ENCODE data around the gene PACS2. TPM values are rescaled to one million over a fixed set of nuclear protein-coding genes. Genes with fewer than 3 reads are reported as not detected.

Gene PACS2
- total and polyA plus RNA-seq, 2 of the 4 experiments (the other 2 are of a cell fraction) = 15.6 to 32.2 TPM

DNA sequence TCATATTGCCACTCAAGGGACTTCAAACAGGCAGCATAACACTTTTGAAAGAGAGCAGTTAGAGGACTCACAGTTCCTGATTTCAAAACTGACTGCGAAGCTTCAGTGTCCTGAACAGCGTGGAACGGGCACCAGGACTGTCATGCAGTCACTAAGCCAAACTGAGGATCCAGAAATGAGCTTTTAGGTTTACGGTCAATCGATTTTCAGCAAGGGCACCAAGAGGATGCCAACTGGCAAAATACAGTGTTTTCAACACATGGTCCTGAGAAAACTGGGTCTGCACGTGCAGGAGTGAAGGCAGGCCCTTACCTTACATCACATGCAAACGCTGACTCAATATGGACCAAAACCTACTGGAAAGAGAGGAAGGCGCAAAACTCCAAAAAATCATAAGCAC, 29.4 kb upstream of the PACS2 start:
- H3K23ac ChIP-seq (ENCODE audit: low read depth, low read length) = no peak overlapping the region
- WGBS, 2 experiments (ENCODE audit: extremely low coverage in 2 of 2, insufficient read length in 1 of 2) = 94% methylated on average over 5 of the region's 8 CpGs; no CpG with 5 or more reads in 1 of the 2 experiments
- H3K27me3 ChIP-seq (ENCODE audit: control insufficient read depth, insufficient read depth, low read length) = no peaks in the 10 kb centered on the region
- DNase-seq (no peak), ATAC-seq (ENCODE audit: low read depth) (no peak)
- H3K9me3 ChIP-seq (ENCODE audit: control insufficient read depth, insufficient read depth, low read length) = no peaks in the 10 kb centered on the region
- no peak overlapping the region for H4K8ac ChIP-seq (ENCODE audit: low read depth in 2 of 2, low read length in 2 of 2)
- in situ Hi-C loops (cut with MboI; ENCODE audit: low sequenced_read_pairs) (no loop called here), intact Hi-C loops (cut with micrococcal nuclease) (no loop called here), dilution Hi-C loops (cut with HindIII; ENCODE audit: low sequenced_read_pairs, unreplicated experiment) (no loop called here)
- CTCF ChIA-PET = no interaction called here
- no peak overlapping the region for H2BK15ac ChIP-seq (ENCODE audit: low read depth, low read length)
- no peak overlapping the region for H2AFZ ChIP-seq (replicated peaks; ENCODE audit: low read length, poor library complexity)
- no peak overlapping the region for H2BK5ac ChIP-seq (ENCODE audit: low read depth, low read length, poor library complexity, severe bottlenecking)
- H3K9me1 ChIP-seq (ENCODE audit: insufficient read depth, low read length) = 0 out of 2 replicates have a peak, but pooled peaks cover 3% of the 10 kb centered on the region
- no peak overlapping the region for H3K56ac ChIP-seq (ENCODE audit: extremely low read depth, insufficient read depth, low read length)
- H3K14ac ChIP-seq (replicated peaks; ENCODE audit: low read depth, low read length) = no peak overlapping the region
- H3K27ac ChIP-seq (ENCODE audit: insufficient read depth, low read length) = no peak overlapping the region
- H2BK120ac ChIP-seq (ENCODE audit: low read depth, low read length) = no peak overlapping the region
- H3K18ac ChIP-seq (ENCODE audit: low read depth, low read length) = no peak overlapping the region
- no peak overlapping the region for H3K4me3 ChIP-seq (ENCODE audit: insufficient read depth, low read depth, low read length)
- POLR2A ChIA-PET (ENCODE audit: unreplicated experiment) = no interaction called here
- peaks cover 9 to 48% of the 10 kb centered on the region in 2 experiments; a peak in 3 of 4 replicates for H3K79me1 ChIP-seq (ENCODE audit: low read depth in 1 of 2, low read length in 2 of 2)
- no peaks in the 10 kb centered on the region for H3K4me1 ChIP-seq (ENCODE audit: control insufficient read depth, insufficient read depth, low read length)
- H2AK5ac ChIP-seq (ENCODE audit: low read depth, low read length) = no peak overlapping the region
- H2BK20ac ChIP-seq (ENCODE audit: low read depth, low read length) = no peak overlapping the region
- TF ChIP-seq, protein P1, sequence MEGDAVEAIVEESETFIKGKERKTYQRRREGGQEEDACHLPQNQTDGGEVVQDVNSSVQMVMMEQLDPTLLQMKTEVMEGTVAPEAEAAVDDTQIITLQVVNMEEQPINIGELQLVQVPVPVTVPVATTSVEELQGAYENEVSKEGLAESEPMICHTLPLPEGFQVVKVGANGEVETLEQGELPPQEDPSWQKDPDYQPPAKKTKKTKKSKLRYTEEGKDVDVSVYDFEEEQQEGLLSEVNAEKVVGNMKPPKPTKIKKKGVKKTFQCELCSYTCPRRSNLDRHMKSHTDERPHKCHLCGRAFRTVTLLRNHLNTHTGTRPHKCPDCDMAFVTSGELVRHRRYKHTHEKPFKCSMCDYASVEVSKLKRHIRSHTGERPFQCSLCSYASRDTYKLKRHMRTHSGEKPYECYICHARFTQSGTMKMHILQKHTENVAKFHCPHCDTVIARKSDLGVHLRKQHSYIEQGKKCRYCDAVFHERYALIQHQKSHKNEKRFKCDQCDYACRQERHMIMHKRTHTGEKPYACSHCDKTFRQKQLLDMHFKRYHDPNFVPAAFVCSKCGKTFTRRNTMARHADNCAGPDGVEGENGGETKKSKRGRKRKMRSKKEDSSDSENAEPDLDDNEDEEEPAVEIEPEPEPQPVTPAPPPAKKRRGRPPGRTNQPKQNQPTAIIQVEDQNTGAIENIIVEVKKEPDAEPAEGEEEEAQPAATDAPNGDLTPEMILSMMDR (conservative IDR thresholded peaks at IDR 0.05; ENCODE audit: low read depth, low read length) = no peak
- TF ChIP-seq MXI1 (IDR thresholded peaks at IDR 0.05; ENCODE audit: borderline replicate concordance, low read depth, low read length) (no peak), MAZ (IDR thresholded peaks at IDR 0.05; ENCODE audit: borderline replicate concordance, low read depth, low read length) (no peak), BHLHE40 (IDR thresholded peaks at IDR 0.05; ENCODE audit: low read depth, low read length) (no peak), RAD21 (IDR thresholded peaks at IDR 0.05; ENCODE audit: low read length) (no peak), SMC3 (IDR thresholded peaks at IDR 0.05; ENCODE audit: low read depth, low read length) (no peak)
- TF ChIP-seq, protein P2, sequence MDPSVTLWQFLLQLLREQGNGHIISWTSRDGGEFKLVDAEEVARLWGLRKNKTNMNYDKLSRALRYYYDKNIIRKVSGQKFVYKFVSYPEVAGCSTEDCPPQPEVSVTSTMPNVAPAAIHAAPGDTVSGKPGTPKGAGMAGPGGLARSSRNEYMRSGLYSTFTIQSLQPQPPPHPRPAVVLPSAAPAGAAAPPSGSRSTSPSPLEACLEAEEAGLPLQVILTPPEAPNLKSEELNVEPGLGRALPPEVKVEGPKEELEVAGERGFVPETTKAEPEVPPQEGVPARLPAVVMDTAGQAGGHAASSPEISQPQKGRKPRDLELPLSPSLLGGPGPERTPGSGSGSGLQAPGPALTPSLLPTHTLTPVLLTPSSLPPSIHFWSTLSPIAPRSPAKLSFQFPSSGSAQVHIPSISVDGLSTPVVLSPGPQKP (IDR thresholded peaks at IDR 0.05; ENCODE audit: borderline replicate concordance, low read depth, low read length) = no peak
- TF ChIP-seq, protein P3, sequence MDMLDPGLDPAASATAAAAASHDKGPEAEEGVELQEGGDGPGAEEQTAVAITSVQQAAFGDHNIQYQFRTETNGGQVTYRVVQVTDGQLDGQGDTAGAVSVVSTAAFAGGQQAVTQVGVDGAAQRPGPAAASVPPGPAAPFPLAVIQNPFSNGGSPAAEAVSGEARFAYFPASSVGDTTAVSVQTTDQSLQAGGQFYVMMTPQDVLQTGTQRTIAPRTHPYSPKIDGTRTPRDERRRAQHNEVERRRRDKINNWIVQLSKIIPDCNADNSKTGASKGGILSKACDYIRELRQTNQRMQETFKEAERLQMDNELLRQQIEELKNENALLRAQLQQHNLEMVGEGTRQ (IDR thresholded peaks at IDR 0.05; ENCODE audit: low read depth, low read length) = no peak
- H3K36me3 ChIP-seq (ENCODE audit: control insufficient read depth, insufficient read depth, low read length) = peaks cover 8% of the 10 kb centered on the region
- no peak overlapping the region for H3K4me2 ChIP-seq (ENCODE audit: low read depth, low read length)
- H3K9ac ChIP-seq (ENCODE audit: low read depth, low read length) = no peak overlapping the region
- peaks cover 47% of the 10 kb centered on the region for H4K20me1 ChIP-seq (ENCODE audit: insufficient read depth, low read length)
- H4K5ac ChIP-seq (ENCODE audit: low read depth, low read length) = no peak overlapping the region
- BruUV-seq (replicated peaks) = no TSS peak
- H2AK9ac ChIP-seq (replicated peaks; ENCODE audit: low read depth, low read length, poor library complexity) = no peak overlapping the region
- no peak overlapping the region for H3K4ac ChIP-seq (ENCODE audit: low read depth, low read length)
- H4K91ac ChIP-seq (ENCODE audit: insufficient read depth, low read depth, low read length) = no peak overlapping the region

Data from IMR-90 (cell line).